A549 (cell line): ENCODE data around the gene NRXN3. TPM values are rescaled to one million over a fixed set of nuclear protein-coding genes. Genes with fewer than 3 reads are reported as not detected.

ENCODE experiments used
- ATAC-seq, 2 experiments: fragments of 200-7000 bp in 1 of 2; fragments of >200 bp in 1 of 2; cut with Nextera tagmentation in 1 of 2; cut with Tn5 transposase in 1 of 2; 3 replicates each; pipeline versions ENCODE4 v1.8.0 to v1.9.1; 2018 to 2020; ENCODE audit warnings: mild to moderate bottlenecking in 1 of 2, moderate library complexity in 1 of 2
- CTCF ChIA-PET: fragments of 300-600 bp; sonication (Branson Sonifier 250); formaldehyde crosslinking; extraction: SDS; loops from one replicate; lab custom pipeline; 2021; ENCODE audit warnings: antibody characterized with exemption, inconsistent platforms; lab: Yijun Ruan, JAX
- POLR2A ChIA-PET: fragments of 350-600 bp; formaldehyde crosslinking; extraction: SDS; loops from one replicate; lab custom pipeline; 2021; ENCODE audit warnings: antibody characterized with exemption, inconsistent platforms; lab: Yijun Ruan, JAX
- DNase-seq, 2 experiments: peaks; one replicate each; pipeline versions ENCODE4 v3.0.0 to v3.0.0-alpha.2; 2011 to 2016; ENCODE audit warnings: low read depth in 1 of 2, low spot score in 1 of 2
- FAIRE-seq: peaks from 2 replicates; lab custom pipeline; 2011; peaks lifted over from hg19 to GRCh38; lab: Jason Lieb, UNC
- H3K27ac ChIP-seq, 2 experiments: fragments of >200 bp; sonication (Bioruptor Twin); formaldehyde crosslinking; 3 replicates each; pipeline ENCODE4 v1.5.1; 2016 to 2017
- H3K4me1 ChIP-seq: fragments of >200 bp; sonication (Bioruptor Twin); formaldehyde crosslinking; 3 replicates; pipeline ENCODE4 v1.6.1; 2016
- H3K4me2 ChIP-seq: fragments of >200 bp; sonication (Bioruptor Twin); formaldehyde crosslinking; 3 replicates; pipeline ENCODE4 v1.6.1; 2016
- H3K4me3 ChIP-seq: fragments of >200 bp; sonication (Bioruptor Twin); formaldehyde crosslinking; 3 replicates; pipeline ENCODE4 v1.5.1; 2016
- H3K9me3 ChIP-seq: fragments of >200 bp; sonication (Bioruptor Twin); formaldehyde crosslinking; 3 replicates; pipeline ENCODE4 v1.6.1; 2016
- BHLHE40 ChIP-seq: IDR thresholded peaks from 2 replicates; pipeline ENCODE4 v1.6.1; 2012; ENCODE audit warnings: low read depth, low read length, inconsistent platforms
- CEBPB ChIP-seq, 2 experiments: fragments of >200 bp in 1 of 2; sonication (Bioruptor Twin) in 1 of 2; formaldehyde crosslinking in 1 of 2; IDR thresholded peaks; 2 replicates each; pipeline ENCODE4 v1.6.1; 2012 to 2016
- EHMT2 ChIP-seq: fragments of 200-600 bp; sonication (generic); IDR thresholded peaks from 2 replicates; pipeline ENCODE4 v1.6.1; 2016; ENCODE audit warnings: antibody characterized with exemption, low read depth, mild to moderate bottlenecking, moderate library complexity
- FOXS1 ChIP-seq: fragments of 250-450 bp; sonication (Bioruptor Pico); IDR thresholded peaks from 2 replicates; pipeline ENCODE4 v1.5.0; 2020; ENCODE audit warnings: mild to moderate bottlenecking, moderate library complexity
- HOXA7 ChIP-seq: fragments of 250-450 bp; sonication (Bioruptor Pico); IDR thresholded peaks from 2 replicates; pipeline ENCODE4 v1.5.0; 2020; ENCODE audit warnings: mild to moderate bottlenecking, moderate library complexity
- JUNB ChIP-seq: fragments of >200 bp; sonication (Bioruptor Twin); formaldehyde crosslinking; IDR thresholded peaks from 2 replicates; pipeline ENCODE4 v1.6.1; 2016
- KDM5A ChIP-seq: fragments of 200-600 bp; sonication (generic); IDR thresholded peaks from 2 replicates; pipeline ENCODE4 v1.6.1; 2016; ENCODE audit warnings: antibody characterized with exemption, mild to moderate bottlenecking
- MAX ChIP-seq: IDR thresholded peaks from 2 replicates; pipeline ENCODE4 v1.6.1; 2012
- MYC ChIP-seq: IDR thresholded peaks from 2 replicates; pipeline ENCODE4 v1.6.1; 2012; ENCODE audit warnings: mild to moderate bottlenecking, inconsistent platforms, low read length, improper control_type of control experiment, borderline replicate concordance
- NPAS2 ChIP-seq: fragments of 250-450 bp; sonication (Bioruptor Pico); IDR thresholded peaks from 2 replicates; pipeline ENCODE4 v1.8.0; 2022; ENCODE audit warnings: mild to moderate bottlenecking, moderate library complexity, borderline replicate concordance
- NR3C1 ChIP-seq: fragments of >200 bp; sonication (Bioruptor Twin); formaldehyde crosslinking; IDR thresholded peaks from 3 replicates; pipeline ENCODE4 v1.6.1; 2017
- PBX3 ChIP-seq: IDR thresholded peaks from 2 replicates; pipeline ENCODE4 v1.6.1; 2012
- RARB ChIP-seq: fragments of 250-450 bp; sonication (Bioruptor Pico); IDR thresholded peaks from 2 replicates; pipeline ENCODE4 v1.8.0; 2021; ENCODE audit warnings: mild to moderate bottlenecking, moderate library complexity
- RNF2 ChIP-seq: fragments of 200-600 bp; sonication (generic); IDR thresholded peaks from 2 replicates; pipeline ENCODE4 v1.6.1; 2016; ENCODE audit warnings: low read depth, mild to moderate bottlenecking, antibody characterized with exemption, moderate library complexity, borderline replicate concordance
- SMC3 ChIP-seq: fragments of >200 bp; sonication (Bioruptor Twin); formaldehyde crosslinking; IDR thresholded peaks from 3 replicates; pipeline ENCODE4 v1.6.1; 2018; ENCODE audit warnings: inconsistent platforms
- TP53 ChIP-seq: fragments of 250-450 bp; sonication (Bioruptor Pico); IDR thresholded peaks from 2 replicates; pipeline ENCODE4 v1.5.0; 2021; ENCODE audit warnings: mild to moderate bottlenecking, moderate library complexity
- ZFP36 ChIP-seq: fragments of 450-650 bp; IDR thresholded peaks from 2 replicates; pipeline ENCODE4 v1.6.1; 2014; ENCODE audit warnings: borderline replicate concordance; ENCODE audit not compliant: partially characterized antibody
- ZNF302 ChIP-seq: fragments of 250-450 bp; sonication (Bioruptor Pico); IDR thresholded peaks from 2 replicates; pipeline ENCODE4 v1.9.0; 2021; ENCODE audit warnings: inconsistent platforms, mild to moderate bottlenecking, moderate library complexity
- WGBS: methylation state at CpG from one replicate; pipeline ENCODE4 v1.1.6; 2017; ENCODE audit errors: missing lambda C conversion rate; 5-methylcytosine and 5-hydroxymethylcytosine counted together
- polyA plus RNA-seq, 4 experiments: library from polyadenylated mRNA; depleted of rRNA in 3 of 4; stranded (reverse); fragments of >200 nt; fragmentation: RNase III in 1 of 4; extraction: RNeasy Plus Mini Kit Qiagen cat#74134 plus additional on column Dnase treatment in 1 of 4; gene quantifications; 2 replicates in 3 of 4; 3 replicates in 1 of 4; pipeline ENCODE4 v1.2.3, GENCODE V29; 2011 to 2017
- TF ChIP-seq, protein P1 (sequence below): IDR thresholded peaks from 2 replicates; pipeline ENCODE4 v1.6.1; 2012; ENCODE audit warnings: low read depth, borderline replicate concordance
- TF ChIP-seq, protein P2 (sequence below): fragments of 200-600 bp; sonication (generic); IDR thresholded peaks from 2 replicates; pipeline ENCODE4 v1.6.1; 2016; ENCODE audit warnings: antibody characterized with exemption, mild to moderate bottlenecking, moderate library complexity
- TF ChIP-seq, protein P3 (sequence below): fragments of 450-650 bp; IDR thresholded peaks from 2 replicates; pipeline ENCODE4 v1.6.1; 2014; ENCODE audit warnings: antibody characterized with exemption
- TF ChIP-seq, protein P4 (sequence below): fragments of >200 bp; sonication (Bioruptor Twin); formaldehyde crosslinking; IDR thresholded peaks from 2 replicates; pipeline ENCODE4 v1.6.1; 2016

Gene NRXN3
- polyA plus RNA-seq, 2 of the 4 experiments (the other 2 are of a cell fraction), result 0.62 to 2.3 TPM

GRCh38 chr14:79585845-79586244 is 1415.7 kb downstream of the NRXN3 start (continued):
- TF ChIP-seq FOXS1 (CRISPR knock-in tag), result no peak
- TF ChIP-seq RNF2, result no peak
- TF ChIP-seq NPAS2, result no peak
- no peak for TF ChIP-seq CEBPB (IDR thresholded peaks at IDR 0.05)

GRCh38 chr14:79586416-79586815 is 1416.2 kb downstream of the NRXN3 start:
- peak in 1 of 2 experiments; percentile 68; a peak in 3 of 6 replicates for ATAC-seq
- ChIA-PET POLR2A (no interaction called here), CTCF (no interaction called here)
- peaks cover 56% of the 10 kb centered on the region for H3K4me1 ChIP-seq
- H3K4me2 ChIP-seq, result peak overlapping the region; percentile 55
- TF ChIP-seq RARB, result no peak
- no peak for TF ChIP-seq EHMT2
- H3K27ac ChIP-seq, result peak overlapping the region; percentile 69 to 72
- H3K4me3 ChIP-seq, result no peak overlapping the region
- FAIRE-seq, result no peak
- peaks cover 7% of the 10 kb centered on the region; the same call in 2 of the 3 replicates for H3K9me3 ChIP-seq
- DNase-seq, result peak in 1 of 2 experiments; percentile 29
- WGBS, result 48% methylated on average over 5 of the region's 5 CpGs

GRCh38 chr14:79586989-79587598 is 1416.9 kb downstream of the NRXN3 start:
- ATAC-seq (no peak), DNase-seq (no peak), FAIRE-seq (no peak)
- H3K4me2 ChIP-seq, result peak overlapping the region; percentile 55
- H3K4me1 ChIP-seq, result peaks cover 52% of the 10 kb centered on the region
- no peak overlapping the region for H3K4me3 ChIP-seq
- ChIA-PET CTCF (no interaction called here), POLR2A (no interaction called here)
- H3K9me3 ChIP-seq, result peaks cover 7% of the 10 kb centered on the region; the same call in 2 of the 3 replicates
- WGBS, result 35% methylated on average over 7 of the region's 7 CpGs
- peak overlapping the region; percentile 69 to 72 for H3K27ac ChIP-seq
- TF ChIP-seq TP53 (no peak), ZFP36 (no peak), PBX3 (no peak), KDM5A (no peak), SMC3 (no peak), RARB (no peak), MAX (no peak), MYC (no peak), JUNB (no peak), NR3C1 (no peak), CEBPB (IDR thresholded peaks at IDR 0.05) (no peak), HOXA7 (no peak), EHMT2 (no peak), ZNF302 (CRISPR knock-in tag) (no peak), BHLHE40 (no peak)
- TF ChIP-seq, protein P1, sequence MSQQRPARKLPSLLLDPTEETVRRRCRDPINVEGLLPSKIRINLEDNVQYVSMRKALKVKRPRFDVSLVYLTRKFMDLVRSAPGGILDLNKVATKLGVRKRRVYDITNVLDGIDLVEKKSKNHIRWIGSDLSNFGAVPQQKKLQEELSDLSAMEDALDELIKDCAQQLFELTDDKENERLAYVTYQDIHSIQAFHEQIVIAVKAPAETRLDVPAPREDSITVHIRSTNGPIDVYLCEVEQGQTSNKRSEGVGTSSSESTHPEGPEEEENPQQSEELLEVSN, result no peak
- TF ChIP-seq, protein P2, sequence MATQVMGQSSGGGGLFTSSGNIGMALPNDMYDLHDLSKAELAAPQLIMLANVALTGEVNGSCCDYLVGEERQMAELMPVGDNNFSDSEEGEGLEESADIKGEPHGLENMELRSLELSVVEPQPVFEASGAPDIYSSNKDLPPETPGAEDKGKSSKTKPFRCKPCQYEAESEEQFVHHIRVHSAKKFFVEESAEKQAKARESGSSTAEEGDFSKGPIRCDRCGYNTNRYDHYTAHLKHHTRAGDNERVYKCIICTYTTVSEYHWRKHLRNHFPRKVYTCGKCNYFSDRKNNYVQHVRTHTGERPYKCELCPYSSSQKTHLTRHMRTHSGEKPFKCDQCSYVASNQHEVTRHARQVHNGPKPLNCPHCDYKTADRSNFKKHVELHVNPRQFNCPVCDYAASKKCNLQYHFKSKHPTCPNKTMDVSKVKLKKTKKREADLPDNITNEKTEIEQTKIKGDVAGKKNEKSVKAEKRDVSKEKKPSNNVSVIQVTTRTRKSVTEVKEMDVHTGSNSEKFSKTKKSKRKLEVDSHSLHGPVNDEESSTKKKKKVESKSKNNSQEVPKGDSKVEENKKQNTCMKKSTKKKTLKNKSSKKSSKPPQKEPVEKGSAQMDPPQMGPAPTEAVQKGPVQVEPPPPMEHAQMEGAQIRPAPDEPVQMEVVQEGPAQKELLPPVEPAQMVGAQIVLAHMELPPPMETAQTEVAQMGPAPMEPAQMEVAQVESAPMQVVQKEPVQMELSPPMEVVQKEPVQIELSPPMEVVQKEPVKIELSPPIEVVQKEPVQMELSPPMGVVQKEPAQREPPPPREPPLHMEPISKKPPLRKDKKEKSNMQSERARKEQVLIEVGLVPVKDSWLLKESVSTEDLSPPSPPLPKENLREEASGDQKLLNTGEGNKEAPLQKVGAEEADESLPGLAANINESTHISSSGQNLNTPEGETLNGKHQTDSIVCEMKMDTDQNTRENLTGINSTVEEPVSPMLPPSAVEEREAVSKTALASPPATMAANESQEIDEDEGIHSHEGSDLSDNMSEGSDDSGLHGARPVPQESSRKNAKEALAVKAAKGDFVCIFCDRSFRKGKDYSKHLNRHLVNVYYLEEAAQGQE, result no peak
- TF ChIP-seq, protein P3, sequence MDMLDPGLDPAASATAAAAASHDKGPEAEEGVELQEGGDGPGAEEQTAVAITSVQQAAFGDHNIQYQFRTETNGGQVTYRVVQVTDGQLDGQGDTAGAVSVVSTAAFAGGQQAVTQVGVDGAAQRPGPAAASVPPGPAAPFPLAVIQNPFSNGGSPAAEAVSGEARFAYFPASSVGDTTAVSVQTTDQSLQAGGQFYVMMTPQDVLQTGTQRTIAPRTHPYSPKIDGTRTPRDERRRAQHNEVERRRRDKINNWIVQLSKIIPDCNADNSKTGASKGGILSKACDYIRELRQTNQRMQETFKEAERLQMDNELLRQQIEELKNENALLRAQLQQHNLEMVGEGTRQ, result no peak
- TF ChIP-seq, protein P4, sequence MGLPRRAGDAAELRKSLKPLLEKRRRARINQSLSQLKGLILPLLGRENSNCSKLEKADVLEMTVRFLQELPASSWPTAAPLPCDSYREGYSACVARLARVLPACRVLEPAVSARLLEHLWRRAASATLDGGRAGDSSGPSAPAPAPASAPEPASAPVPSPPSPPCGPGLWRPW, result no peak
